ENCODE data around the gene HNRNPH1. TPM values are rescaled to one million over a fixed set of nuclear protein-coding genes. Genes with fewer than 3 reads are reported as not detected.

Gene HNRNPH1
- total and polyA plus RNA-seq, 2 of the 13 experiments (the other 11 are each of a cell fraction or from before 2014, with no cell fraction given): 382 to 1,064 TPM

GRCh38 chr5:179617930-179618329 lies 5.5 kb downstream of the HNRNPH1 start (continued):
- TF ChIP-seq, protein P1, sequence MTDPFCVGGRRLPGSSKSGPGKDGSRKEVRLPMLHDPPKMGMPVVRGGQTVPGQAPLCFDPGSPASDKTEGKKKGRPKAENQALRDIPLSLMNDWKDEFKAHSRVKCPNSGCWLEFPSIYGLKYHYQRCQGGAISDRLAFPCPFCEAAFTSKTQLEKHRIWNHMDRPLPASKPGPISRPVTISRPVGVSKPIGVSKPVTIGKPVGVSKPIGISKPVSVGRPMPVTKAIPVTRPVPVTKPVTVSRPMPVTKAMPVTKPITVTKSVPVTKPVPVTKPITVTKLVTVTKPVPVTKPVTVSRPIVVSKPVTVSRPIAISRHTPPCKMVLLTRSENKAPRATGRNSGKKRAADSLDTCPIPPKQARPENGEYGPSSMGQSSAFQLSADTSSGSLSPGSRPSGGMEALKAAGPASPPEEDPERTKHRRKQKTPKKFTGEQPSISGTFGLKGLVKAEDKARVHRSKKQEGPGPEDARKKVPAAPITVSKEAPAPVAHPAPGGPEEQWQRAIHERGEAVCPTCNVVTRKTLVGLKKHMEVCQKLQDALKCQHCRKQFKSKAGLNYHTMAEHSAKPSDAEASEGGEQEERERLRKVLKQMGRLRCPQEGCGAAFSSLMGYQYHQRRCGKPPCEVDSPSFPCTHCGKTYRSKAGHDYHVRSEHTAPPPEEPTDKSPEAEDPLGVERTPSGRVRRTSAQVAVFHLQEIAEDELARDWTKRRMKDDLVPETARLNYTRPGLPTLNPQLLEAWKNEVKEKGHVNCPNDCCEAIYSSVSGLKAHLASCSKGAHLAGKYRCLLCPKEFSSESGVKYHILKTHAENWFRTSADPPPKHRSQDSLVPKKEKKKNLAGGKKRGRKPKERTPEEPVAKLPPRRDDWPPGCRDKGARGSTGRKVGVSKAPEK (CRISPR knock-in tag; IDR thresholded peaks at IDR 0.05; ENCODE audit: borderline replicate concordance): no peak
- TF ChIP-seq ZNF713 (CRISPR knock-in tag; IDR thresholded peaks at IDR 0.05) (no peak), RBM22 (optimal IDR thresholded peaks at IDR 0.05; ENCODE audit: low read length) (peak; percentile 73), GLI4 (CRISPR knock-in tag; IDR thresholded peaks at IDR 0.05; ENCODE audit: borderline replicate concordance) (no peak), ZNF280B (CRISPR knock-in tag; IDR thresholded peaks at IDR 0.05; ENCODE audit: borderline replicate concordance) (no peak), ZNF326 (CRISPR knock-in tag; IDR thresholded peaks at IDR 0.05; ENCODE audit: borderline replicate concordance) (no peak), ZSCAN30 (CRISPR knock-in tag; IDR thresholded peaks at IDR 0.05) (no peak)
- TF ChIP-seq, protein P2, sequence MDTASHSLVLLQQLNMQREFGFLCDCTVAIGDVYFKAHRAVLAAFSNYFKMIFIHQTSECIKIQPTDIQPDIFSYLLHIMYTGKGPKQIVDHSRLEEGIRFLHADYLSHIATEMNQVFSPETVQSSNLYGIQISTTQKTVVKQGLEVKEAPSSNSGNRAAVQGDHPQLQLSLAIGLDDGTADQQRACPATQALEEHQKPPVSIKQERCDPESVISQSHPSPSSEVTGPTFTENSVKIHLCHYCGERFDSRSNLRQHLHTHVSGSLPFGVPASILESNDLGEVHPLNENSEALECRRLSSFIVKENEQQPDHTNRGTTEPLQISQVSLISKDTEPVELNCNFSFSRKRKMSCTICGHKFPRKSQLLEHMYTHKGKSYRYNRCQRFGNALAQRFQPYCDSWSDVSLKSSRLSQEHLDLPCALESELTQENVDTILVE (CRISPR knock-in tag; IDR thresholded peaks at IDR 0.05): no peak
- TF ChIP-seq, protein P3, sequence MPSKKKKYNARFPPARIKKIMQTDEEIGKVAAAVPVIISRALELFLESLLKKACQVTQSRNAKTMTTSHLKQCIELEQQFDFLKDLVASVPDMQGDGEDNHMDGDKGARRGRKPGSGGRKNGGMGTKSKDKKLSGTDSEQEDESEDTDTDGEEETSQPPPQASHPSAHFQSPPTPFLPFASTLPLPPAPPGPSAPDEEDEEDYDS (CRISPR knock-in tag; IDR thresholded peaks at IDR 0.05): no peak

Measured in HepG2 (cell line).